ENCODE results near the gene UBAC2.

DNA sequence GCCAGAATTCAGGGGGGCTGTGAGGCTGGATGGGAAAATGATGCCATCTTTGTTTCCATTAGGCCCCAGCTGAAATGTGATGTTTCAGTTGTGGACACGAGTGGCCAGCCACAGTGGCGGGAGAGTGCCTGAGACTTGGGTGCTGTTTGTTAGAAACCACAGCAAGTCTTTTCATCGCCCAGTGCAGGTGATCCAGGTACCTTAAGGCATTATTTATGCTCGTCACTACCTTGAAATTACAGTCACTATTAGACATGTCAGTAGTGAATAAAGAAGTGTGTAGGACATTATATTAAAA is 218.1 kb downstream of the UBAC2 start:
- TF ChIP-seq, protein P1, sequence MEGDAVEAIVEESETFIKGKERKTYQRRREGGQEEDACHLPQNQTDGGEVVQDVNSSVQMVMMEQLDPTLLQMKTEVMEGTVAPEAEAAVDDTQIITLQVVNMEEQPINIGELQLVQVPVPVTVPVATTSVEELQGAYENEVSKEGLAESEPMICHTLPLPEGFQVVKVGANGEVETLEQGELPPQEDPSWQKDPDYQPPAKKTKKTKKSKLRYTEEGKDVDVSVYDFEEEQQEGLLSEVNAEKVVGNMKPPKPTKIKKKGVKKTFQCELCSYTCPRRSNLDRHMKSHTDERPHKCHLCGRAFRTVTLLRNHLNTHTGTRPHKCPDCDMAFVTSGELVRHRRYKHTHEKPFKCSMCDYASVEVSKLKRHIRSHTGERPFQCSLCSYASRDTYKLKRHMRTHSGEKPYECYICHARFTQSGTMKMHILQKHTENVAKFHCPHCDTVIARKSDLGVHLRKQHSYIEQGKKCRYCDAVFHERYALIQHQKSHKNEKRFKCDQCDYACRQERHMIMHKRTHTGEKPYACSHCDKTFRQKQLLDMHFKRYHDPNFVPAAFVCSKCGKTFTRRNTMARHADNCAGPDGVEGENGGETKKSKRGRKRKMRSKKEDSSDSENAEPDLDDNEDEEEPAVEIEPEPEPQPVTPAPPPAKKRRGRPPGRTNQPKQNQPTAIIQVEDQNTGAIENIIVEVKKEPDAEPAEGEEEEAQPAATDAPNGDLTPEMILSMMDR (conservative IDR thresholded peaks at IDR 0.05): no peak
- no peak for TF ChIP-seq ZFX (IDR thresholded peaks at IDR 0.05)
